Measurements from ENCODE around the gene CD8A.

- TF ChIP-seq, protein P1, sequence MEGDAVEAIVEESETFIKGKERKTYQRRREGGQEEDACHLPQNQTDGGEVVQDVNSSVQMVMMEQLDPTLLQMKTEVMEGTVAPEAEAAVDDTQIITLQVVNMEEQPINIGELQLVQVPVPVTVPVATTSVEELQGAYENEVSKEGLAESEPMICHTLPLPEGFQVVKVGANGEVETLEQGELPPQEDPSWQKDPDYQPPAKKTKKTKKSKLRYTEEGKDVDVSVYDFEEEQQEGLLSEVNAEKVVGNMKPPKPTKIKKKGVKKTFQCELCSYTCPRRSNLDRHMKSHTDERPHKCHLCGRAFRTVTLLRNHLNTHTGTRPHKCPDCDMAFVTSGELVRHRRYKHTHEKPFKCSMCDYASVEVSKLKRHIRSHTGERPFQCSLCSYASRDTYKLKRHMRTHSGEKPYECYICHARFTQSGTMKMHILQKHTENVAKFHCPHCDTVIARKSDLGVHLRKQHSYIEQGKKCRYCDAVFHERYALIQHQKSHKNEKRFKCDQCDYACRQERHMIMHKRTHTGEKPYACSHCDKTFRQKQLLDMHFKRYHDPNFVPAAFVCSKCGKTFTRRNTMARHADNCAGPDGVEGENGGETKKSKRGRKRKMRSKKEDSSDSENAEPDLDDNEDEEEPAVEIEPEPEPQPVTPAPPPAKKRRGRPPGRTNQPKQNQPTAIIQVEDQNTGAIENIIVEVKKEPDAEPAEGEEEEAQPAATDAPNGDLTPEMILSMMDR (IDR thresholded peaks at IDR 0.05) = no peak
- TF ChIP-seq POLR2A (IDR thresholded peaks at IDR 0.05; ENCODE audit: low read depth) = no peak
- no peak for TF ChIP-seq EP300 (IDR thresholded peaks at IDR 0.05)
Observed at GRCh38 chr2:86788165-86788564, 2.5 kb downstream of the CD8A start.

Measured in esophagus muscularis mucosa (tissue), 4 donors.